AG09309 (cell line): ENCODE data around the gene RAD52.

ENCODE experiments used
- DNase-seq: peaks from one replicate; pipeline ENCODE4 v3.0.0-alpha.2; 2010; ENCODE audit warnings: low read depth
- H3K4me3 ChIP-seq: 2 replicates; pipeline ENCODE4 v1.5.1; 2011; ENCODE audit warnings: mild to moderate bottlenecking, low read depth, low read length, moderate library complexity; ENCODE audit not compliant: control insufficient read depth
- CTCF ChIP-seq: IDR thresholded peaks from 2 replicates; pipeline ENCODE4 v1.5.1; 2011; ENCODE audit warnings: mild to moderate bottlenecking, low read depth, low read length, inconsistent platforms; ENCODE audit not compliant: insufficient read depth, control insufficient read depth; ENCODE audit errors: missing control alignments

The RAD52 gene

GRCh38 chr12:903055-903454 is 46.4 kb downstream of the RAD52 start:
- TF ChIP-seq CTCF, result no peak
- DNase-seq, result no peak
- no peak overlapping the region for H3K4me3 ChIP-seq

- no peak for TF ChIP-seq CTCF
- no peak overlapping the region for H3K4me3 ChIP-seq
- DNase-seq, result no peak
These were observed 46.9 kb downstream of the RAD52 start for GRCh38 chr12:902581-902980.

- no peak overlapping the region for H3K4me3 ChIP-seq
- no peak for TF ChIP-seq CTCF
- no peak for DNase-seq
These were observed 52.1 kb downstream of the RAD52 start for GRCh38 chr12:897386-897785.

GRCh38 chr12:896031-896430 is 53.5 kb downstream of the RAD52 start:
- no peak for TF ChIP-seq CTCF
- H3K4me3 ChIP-seq, result no peak overlapping the region
- DNase-seq, result no peak

- H3K4me3 ChIP-seq, result no peak overlapping the region
- TF ChIP-seq CTCF, result no peak
- no peak for DNase-seq
These were observed 55.3 kb downstream of the RAD52 start for GRCh38 chr12:894226-894625.

GRCh38 chr12:886206-886605 is 63.3 kb downstream of the RAD52 start:
- no peak for TF ChIP-seq CTCF
- DNase-seq, result no peak
- H3K4me3 ChIP-seq, result no peak overlapping the region

- no peak for DNase-seq
- H3K4me3 ChIP-seq, result no peak overlapping the region
- TF ChIP-seq CTCF, result no peak
These were observed 63.8 kb downstream of the RAD52 start for GRCh38 chr12:885701-886100.
